Vagina (tissue), 2 donors: ENCODE results near the gene SUPT3H.

Experiments used
- POLR2A ChIP-seq, 2 donors: fragments of 450-650 bp; IDR thresholded peaks; one replicate each; pipeline ENCODE4 v1.6.1; 2017; ENCODE audit warnings: antibody characterized with exemption in 2 of 2, mild to moderate bottlenecking in 2 of 2, moderate library complexity in 2 of 2
- POLR2AphosphoS5 ChIP-seq, 2 donors: sonication (generic); formaldehyde crosslinking; IDR thresholded peaks; one replicate each; pipeline ENCODE4 v1.9.0; 2017; ENCODE audit warnings: antibody characterized with exemption in 2 of 2, mild to moderate bottlenecking in 2 of 2, low read depth in 1 of 2; ENCODE audit not compliant: insufficient read depth in 1 of 2
- TF ChIP-seq, protein P1 (sequence below), 3 experiments: fragments of 450-650 bp in 2 of 3; fragments of 200-600 bp in 1 of 3; sonication (generic) in 1 of 3; IDR thresholded peaks; one replicate each; pipeline ENCODE4 v1.5.1; 2017 to 2019; ENCODE audit warnings: antibody characterized with exemption in 3 of 3, mild to moderate bottlenecking in 2 of 3, moderate library complexity in 2 of 3

DNA sequence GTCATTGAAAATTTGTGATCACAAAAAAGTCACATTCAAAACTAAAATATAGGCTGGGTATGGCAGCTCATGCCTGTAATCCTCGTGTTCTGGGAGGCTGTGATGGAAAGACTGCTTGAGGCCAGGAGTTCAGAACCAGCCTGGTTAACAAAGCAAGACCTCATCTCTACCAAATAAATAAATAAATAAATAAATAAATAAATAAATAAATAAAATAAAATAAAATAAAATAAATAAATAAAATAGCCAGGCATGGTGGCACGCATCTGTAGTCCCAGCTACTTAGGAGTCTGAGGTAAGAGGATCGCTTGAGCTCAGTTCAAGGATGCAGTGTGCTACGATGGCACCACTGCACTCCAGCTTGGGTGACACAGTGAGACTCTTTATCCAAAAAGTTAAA, 392.7 kb downstream of the SUPT3H start:
- TF ChIP-seq POLR2A (IDR thresholded peaks at IDR 0.05), result no peak
- TF ChIP-seq, protein P1, sequence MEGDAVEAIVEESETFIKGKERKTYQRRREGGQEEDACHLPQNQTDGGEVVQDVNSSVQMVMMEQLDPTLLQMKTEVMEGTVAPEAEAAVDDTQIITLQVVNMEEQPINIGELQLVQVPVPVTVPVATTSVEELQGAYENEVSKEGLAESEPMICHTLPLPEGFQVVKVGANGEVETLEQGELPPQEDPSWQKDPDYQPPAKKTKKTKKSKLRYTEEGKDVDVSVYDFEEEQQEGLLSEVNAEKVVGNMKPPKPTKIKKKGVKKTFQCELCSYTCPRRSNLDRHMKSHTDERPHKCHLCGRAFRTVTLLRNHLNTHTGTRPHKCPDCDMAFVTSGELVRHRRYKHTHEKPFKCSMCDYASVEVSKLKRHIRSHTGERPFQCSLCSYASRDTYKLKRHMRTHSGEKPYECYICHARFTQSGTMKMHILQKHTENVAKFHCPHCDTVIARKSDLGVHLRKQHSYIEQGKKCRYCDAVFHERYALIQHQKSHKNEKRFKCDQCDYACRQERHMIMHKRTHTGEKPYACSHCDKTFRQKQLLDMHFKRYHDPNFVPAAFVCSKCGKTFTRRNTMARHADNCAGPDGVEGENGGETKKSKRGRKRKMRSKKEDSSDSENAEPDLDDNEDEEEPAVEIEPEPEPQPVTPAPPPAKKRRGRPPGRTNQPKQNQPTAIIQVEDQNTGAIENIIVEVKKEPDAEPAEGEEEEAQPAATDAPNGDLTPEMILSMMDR (IDR thresholded peaks at IDR 0.05), result no peak
- no peak for TF ChIP-seq POLR2AphosphoS5 (IDR thresholded peaks at IDR 0.05; ENCODE audit: insufficient read depth in 1 of 2, low read depth in 1 of 2)
